ENCODE measurements around the gene SH2D7. TPM values are rescaled to one million over a fixed set of nuclear protein-coding genes. Genes with fewer than 3 reads are reported as not detected.

The SH2D7 gene
- total RNA-seq, 1 experiment from 2014 or later = not detected

- H3K9ac ChIP-seq (ENCODE audit: extremely low read depth, insufficient read length, low read length) = no peak overlapping the region
- no peak overlapping the region for H2BK12ac ChIP-seq (ENCODE audit: insufficient read length, low read depth, low read length)
- Mint-ChIP-seq H3K4me3 (no peak overlapping the region), H3K9me3 (no peaks in the 10 kb centered on the region; a peak in 1 of 5 replicates), H3K4me1 (peaks cover 20 to 23% of the 10 kb centered on the region in 2 experiments), H3K27ac (no peak overlapping the region), H3K36me3 (ENCODE audit: insufficient read depth in 1 of 3, low read depth in 3 of 3) (no peaks in the 10 kb centered on the region), H3K27me3 (ENCODE audit: low read depth) (peaks cover 2% of the 10 kb centered on the region; the same call in 1 of the 2 replicates)
- no peak overlapping the region for H4K8ac ChIP-seq (replicated peaks; ENCODE audit: insufficient read length, low read depth, low read length)
- H3K23me2 ChIP-seq (ENCODE audit: insufficient read length, low read depth, low read length, poor library complexity, severe bottlenecking) = peaks cover 6% of the 10 kb centered on the region
- no peak overlapping the region for H2BK5ac ChIP-seq (ENCODE audit: insufficient read length, low read length)
- peaks cover 3% of the 10 kb centered on the region; the same call in 1 of the 2 replicates for H3K4me1 ChIP-seq (ENCODE audit: insufficient read depth, low read length)
- TF ChIP-seq CTCF (conservative IDR thresholded peaks at IDR 0.05) = no peak
- no peak overlapping the region for H3K27ac ChIP-seq (ENCODE audit: insufficient read length, low read depth, low read length)
- no peaks in the 10 kb centered on the region for H3K27me3 ChIP-seq (ENCODE audit: insufficient read depth, low read length)
- H3K18ac ChIP-seq (ENCODE audit: insufficient read length, low read depth, low read length) = no peak overlapping the region
- H3K9me3 ChIP-seq (ENCODE audit: control insufficient read depth, low read depth, low read length) = no peaks in the 10 kb centered on the region
- H4K5ac ChIP-seq (ENCODE audit: insufficient read length, low read depth, low read length) = no peak overlapping the region
- no peak overlapping the region for H2AFZ ChIP-seq (ENCODE audit: low read length)
- H4K20me1 ChIP-seq (ENCODE audit: control insufficient read depth, insufficient read depth, insufficient read length) = no peaks in the 10 kb centered on the region
- no peak overlapping the region for H2BK20ac ChIP-seq (ENCODE audit: low read depth, low read length, poor library complexity, severe bottlenecking)
- H3K4ac ChIP-seq (ENCODE audit: low read depth, low read length) = no peak overlapping the region
- no CpG with 5 or more reads among the region's 2 CpGs for WGBS (ENCODE audit: extremely low coverage, insufficient read length, low lambda C conversion rate)
- DNase-seq = no peak
- H4K91ac ChIP-seq (ENCODE audit: insufficient read length, low read depth, low read length) = no peak overlapping the region
- H3T11ph ChIP-seq (ENCODE audit: low read length) = no peak overlapping the region
- H2BK15ac ChIP-seq (ENCODE audit: low read depth, low read length) = no peak overlapping the region
- no peaks in the 10 kb centered on the region for H3K79me1 ChIP-seq (ENCODE audit: insufficient read depth, low read depth, low read length, poor library complexity, severe bottlenecking)
- no peaks in the 10 kb centered on the region for H3K79me2 ChIP-seq (ENCODE audit: insufficient read depth, low read length)
- H3K4me2 ChIP-seq (ENCODE audit: insufficient read depth, insufficient read length, low read length) = no peak overlapping the region
- no peak overlapping the region for H3K23ac ChIP-seq (ENCODE audit: insufficient read length, low read depth, low read length)
- no peak overlapping the region for H2AK5ac ChIP-seq (ENCODE audit: insufficient read length, low read length)
- H3K56ac ChIP-seq (ENCODE audit: insufficient read length, low read depth, low read length) = no peak overlapping the region
- no peak overlapping the region for H3K14ac ChIP-seq (ENCODE audit: insufficient read depth, low read length)
- no peak overlapping the region for H2BK120ac ChIP-seq (ENCODE audit: low read depth, low read length, poor library complexity, severe bottlenecking)
These were observed 41.4 kb downstream of the SH2D7 start for GRCh38 chr15:78133801-78134200.
